Cardiac septum (tissue), 1 donor: Measurements from ENCODE around the gene PAM16. TPM values are rescaled to one million over a fixed set of nuclear protein-coding genes. Genes with fewer than 3 reads are reported as not detected.

Experiments used
- DNase-seq: peaks from one replicate; pipeline ENCODE4 v3.0.0-alpha.2; 2020; ENCODE audit warnings: low spot score
- intact Hi-C: fragments of 100-400 bp; cut with DNase I; formaldehyde crosslinking; loops from one replicate; pipeline ENCODE4 v1.14.0; 2022
- total RNA-seq: library from RNA; stranded (reverse); fragmentation: NEBNext Ultra II Directional; extraction: Animal tissue kit (Norgen Biotek cat#: 25700); gene quantifications from one replicate; pipeline ENCODE4 v1.2.1, GENCODE V29; 2021
- donor health status: DM: no; HTN: no; CAD: no.

PAM16 gene
- total RNA-seq, 1 donor from 2014 or later = 43.3 TPM

DNA sequence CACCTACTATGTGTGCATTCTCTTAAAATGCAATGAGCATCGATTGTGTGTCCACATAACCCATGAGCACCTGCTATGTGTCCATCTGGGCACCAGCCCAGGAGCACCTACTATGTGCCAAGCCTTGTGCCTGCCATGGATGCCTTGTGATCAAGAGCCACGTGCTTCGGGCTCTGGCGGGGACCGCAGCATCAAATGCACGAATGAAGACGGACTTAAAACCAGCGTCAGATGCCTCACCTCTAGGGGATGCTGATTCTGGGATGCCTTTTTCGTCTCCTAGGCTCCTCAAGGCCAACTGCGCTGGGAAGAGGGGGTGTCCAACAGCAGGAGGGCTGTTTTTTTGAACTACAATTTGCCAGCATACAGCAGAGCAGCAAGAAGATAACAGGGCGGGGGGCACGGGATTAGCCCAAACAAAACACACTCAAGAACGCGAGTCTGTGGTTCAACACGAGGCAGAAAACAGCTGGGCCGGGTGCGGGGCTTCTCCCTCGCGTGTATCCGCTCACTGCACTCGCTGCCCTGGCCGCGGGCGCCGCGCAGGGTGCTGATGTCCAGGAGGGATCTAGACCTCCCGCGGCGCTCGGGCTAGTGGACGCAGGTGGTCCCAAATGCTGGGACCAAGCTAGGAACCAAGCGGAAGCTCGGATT lies 36.5 kb downstream of the PAM16 start:
- intact Hi-C loops = loop anchor here (2.0 kb wide), 1 partner anchor 14 kb away; no protein-coding TSS in a partner anchor
- no peak for DNase-seq

DNA sequence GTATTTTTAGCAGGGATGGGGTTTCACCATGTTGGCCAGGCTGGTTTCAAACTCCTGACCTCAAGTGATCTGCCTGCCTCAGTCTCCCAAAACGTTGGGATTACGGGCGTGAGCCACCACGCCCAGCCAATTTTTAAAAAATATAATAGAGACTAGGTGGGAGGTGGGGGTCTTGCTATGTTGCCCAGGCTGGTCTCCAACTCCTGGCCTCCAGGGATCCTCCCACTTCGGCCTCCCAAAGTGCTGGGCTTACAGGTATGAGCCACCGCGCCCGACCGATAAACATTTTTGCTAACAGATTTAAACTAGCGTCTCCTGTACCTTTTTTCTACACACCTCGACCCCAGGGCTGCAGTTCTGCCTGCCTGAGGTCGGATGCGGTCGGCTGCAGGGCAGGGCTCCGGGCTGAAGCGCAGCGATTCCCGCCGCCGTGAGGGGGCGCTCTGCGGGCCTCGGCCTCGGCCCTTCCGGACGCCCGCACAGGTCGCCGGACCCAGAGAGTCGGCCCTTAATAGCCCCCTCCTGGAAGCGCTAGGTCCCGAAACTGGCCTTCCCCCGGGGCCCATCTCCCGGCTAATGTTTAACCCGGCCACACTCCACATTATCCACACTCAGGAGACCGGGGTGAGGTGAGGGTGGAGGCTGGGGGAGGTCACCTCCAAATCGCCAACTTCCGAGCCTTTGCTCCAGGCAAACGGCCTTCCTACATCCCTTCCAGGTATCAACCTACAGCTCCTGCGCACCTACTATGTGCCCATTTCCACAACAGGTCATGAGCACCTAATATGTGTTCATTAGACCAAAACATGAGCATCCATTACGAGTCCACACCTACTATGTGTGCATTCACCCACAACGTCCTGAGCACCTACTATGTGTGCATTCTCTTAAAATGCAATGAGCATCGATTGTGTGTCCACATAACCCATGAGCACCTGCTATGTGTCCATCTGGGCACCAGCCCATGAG lies 37.3 kb downstream of the PAM16 start:
- intact Hi-C loops = loop anchor here (2.0 kb wide), 1 partner anchor 15 kb away; no protein-coding TSS in a partner anchor
- DNase-seq = no peak

DNA sequence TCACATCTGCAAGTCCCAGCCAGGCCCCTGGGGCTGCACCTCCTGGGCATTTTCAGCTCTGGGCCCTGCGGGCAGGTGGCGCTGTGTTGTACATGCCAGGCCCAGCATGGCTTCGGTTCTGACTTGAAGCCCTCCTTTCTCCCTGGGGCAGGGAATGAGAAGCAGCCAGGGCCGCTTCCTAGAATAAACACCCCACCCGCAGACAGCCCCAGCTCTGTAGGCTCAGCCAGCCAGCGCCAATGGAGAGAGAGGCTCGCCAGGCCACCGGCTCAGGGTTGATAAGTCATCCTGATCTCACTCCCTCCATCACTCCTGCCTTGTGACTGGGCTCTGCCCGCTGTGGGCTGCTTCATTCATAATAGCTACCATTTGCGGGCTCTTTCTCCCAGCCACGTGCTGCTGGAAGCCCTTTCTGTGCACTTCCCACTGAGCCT lies 41.3 kb downstream of the PAM16 start:
- intact Hi-C loops = no loop called here

DNA sequence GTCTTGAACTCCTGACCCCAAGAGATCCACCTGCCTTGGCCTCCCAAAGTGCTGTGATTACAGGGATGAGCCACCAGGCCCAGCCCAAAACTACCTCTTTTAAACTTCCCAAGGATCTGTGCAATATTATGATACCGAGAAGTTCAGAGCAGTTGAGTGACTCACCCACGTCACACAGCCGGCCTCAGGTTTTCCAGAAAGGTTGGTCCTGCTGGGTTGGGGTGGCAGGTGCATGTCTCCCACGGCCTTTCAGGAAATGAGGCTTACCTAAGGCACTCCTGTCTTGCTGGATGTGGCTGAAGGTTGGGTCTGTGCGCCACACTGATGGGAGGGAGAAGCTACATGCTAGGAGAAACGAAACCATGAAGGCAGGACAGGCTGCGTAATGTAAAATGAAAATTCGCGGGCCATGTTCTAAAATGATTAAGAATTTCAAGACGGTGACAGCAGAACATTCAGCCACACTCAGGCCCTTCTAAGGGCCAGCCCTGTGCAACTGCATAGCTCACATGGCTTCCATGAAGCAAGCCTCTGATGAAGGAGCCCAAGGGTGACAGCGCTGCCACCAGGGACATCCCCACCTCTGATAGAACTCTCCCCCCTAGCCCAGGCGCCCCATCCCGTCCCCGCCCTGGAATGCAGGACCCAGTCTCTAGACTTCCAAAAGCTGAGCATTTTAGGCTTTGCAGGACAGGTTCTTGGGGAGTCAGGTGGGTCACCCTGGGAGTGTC lies 41.9 kb downstream of the PAM16 start:
- intact Hi-C loops = no loop called here
- no peak for DNase-seq

More for the DNA sequence above, 41.3 kb downstream of the PAM16 start:
- peak; percentile 88 for DNase-seq

DNA sequence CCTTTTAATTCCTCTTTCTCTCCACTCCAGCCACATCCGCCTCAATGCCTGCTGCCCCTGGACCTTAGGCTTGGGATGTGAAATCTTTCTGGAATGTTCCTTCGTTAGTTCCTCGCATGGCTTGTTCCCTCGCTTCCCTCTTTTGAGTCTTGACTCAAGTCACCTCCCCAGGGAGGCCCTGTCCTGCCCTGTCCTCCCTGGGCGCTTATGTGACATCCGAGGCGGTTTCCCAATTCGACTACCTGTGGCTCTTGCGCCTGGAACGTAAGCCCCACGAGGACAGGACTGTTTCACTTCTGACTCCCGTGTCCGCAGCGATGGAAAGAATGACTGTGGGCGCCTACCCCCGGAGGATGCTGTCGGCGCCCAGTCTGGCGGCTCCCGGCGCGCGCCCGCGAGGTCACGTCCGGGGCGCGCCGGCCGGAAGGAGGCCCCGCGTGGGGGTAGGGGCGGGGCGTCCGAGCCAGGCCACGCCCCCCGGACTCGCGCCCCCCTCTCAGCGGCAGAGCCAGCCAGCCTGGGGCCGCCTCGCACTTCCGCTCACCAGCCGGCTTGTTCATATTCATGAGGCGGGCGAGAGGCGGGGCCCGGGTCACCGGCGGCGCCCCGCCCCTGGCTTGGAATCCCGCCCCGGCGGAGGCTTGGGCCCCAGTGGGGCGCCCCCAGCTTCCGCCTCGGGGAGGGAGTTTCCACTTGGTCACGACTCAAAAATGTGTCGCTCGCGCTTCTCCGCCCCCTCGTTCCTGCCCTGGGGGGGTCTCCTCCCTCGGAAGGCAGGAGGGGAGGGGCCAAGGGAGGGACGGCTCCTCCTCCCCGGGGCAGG lies 43.7 kb downstream of the PAM16 start:
- intact Hi-C loops = no loop called here

DNA sequence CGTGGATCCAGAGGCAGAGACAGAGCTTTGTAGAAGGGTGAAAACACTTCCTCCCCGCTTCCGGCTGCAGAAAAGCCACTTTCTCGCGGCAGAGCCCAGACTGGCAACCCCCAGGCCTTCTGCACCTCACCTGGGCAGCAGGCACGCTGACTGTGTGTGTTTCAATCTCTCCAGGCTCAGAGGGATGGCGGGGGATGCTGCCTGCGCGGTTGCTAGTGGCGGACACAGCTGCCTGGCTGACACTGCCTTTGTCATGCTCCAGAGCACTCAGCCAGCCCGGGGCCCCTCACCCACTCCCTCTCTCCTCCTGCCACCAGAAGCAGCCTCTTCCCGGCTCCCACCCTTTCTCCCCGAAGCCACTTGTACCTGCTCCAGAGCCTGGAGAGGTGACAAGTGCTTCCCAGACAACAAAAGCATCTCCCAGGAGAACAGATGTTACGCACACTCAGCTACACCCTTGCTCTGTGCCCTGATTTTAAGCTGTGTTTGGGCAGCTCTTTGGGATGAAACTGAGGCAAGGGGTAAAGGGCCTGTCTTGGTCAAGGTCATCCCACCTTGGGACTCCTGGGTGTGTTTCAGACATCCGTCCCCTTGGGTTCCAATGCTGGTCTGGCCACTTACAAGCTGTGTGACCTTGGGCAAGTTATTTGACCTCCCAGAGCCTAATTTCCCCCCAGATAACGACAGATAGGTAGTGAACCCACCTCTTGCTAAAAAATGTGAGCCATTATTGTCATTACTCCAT lies 44.5 kb downstream of the PAM16 start:
- intact Hi-C loops = no loop called here
- no peak for DNase-seq

More for the DNA sequence above, 43.7 kb downstream of the PAM16 start:
- DNase-seq = peak; percentile 97

DNA sequence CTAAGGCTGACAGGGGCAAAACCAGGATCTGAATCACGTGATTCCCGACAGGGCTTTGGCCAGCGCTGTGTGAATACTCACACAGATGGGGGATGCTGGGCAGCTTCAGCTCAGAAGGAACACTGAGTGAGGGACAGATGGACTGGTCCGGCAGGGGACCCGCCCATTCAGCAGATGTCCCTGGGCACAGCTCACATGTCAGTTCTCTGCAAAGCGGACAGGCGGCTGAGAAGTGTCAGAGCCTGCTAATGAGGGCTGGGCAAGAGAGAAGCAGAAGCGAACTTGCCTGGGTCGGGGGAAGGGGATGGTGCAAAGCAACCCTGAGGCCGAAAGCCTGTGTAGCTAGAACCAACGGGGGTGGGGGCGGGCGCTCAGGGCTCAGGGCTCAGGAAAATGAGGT lies 47.1 kb downstream of the PAM16 start:
- intact Hi-C loops = no loop called here
- DNase-seq = no peak

GRCh38 chr16:4301968-4302367 lies 49.2 kb downstream of the PAM16 start:
- intact Hi-C loops = no loop called here
- DNase-seq = no peak

DNA sequence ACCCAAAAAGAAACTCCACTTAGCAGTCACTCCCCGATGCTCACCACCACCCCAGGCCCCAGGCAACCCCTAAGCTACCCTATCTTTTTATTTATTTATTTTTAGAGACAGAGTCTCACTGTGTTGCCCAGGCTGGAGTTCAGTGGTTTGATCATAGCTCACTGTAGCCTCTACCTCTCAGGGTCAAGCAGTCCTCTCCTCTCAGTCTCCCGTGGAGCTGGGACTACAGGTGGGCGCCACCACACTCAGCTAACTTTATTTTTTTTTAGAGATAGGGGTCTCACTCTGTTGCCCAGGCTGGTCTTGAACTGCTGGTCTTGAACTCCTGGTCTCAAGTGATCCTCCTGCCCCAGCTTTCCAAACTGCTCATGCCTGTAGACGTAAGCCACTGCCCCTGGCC lies 49.9 kb downstream of the PAM16 start:
- intact Hi-C loops = no loop called here

GRCh38 chr16:4298761-4299522 lies 52.2 kb downstream of the PAM16 start:
- intact Hi-C loops = no loop called here
- DNase-seq = peak; percentile 89

More for the DNA sequence above, 49.9 kb downstream of the PAM16 start:
- no peak for DNase-seq

GRCh38 chr16:4297480-4297879 lies 53.6 kb downstream of the PAM16 start:
- DNase-seq = no peak
- intact Hi-C loops = no loop called here

- DNase-seq = no peak
- intact Hi-C loops = no loop called here
Measured at GRCh38 chr16:4295581-4295980, 55.5 kb downstream of the PAM16 start.

DNA sequence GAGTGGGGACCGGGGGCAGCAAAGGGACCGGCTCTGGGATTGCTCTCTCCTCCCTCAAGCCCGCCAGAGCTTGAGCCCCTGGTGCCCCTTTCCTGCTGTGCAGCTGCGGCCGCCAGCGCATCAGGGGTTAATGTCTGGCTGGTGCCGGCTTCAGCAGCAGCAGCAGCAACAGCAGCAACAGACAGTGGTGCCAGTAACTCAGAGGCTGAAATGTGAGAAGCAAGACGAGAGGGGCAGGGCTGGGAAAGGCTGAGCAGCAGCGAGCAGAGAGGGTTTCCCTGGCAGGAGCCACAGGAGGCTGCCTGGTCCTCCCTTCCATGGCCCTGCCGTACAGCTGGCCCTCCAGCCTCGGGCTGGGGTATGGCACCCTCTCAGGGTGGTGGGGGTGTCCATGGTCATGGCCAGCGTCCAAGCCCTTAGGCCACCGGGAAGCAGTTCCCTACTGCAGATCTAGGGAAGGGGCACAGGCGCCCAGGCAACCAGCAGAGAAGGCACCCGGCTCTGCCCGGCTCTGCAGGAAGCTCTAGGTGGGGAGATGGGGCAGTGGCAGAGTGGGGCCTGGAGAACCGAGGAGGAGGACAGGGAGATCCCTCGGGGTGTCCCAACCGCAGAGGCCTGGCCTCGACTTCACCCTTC lies 57.2 kb downstream of the PAM16 start:
- intact Hi-C loops = no loop called here
- peak; percentile 78 for DNase-seq

- DNase-seq = no peak
- intact Hi-C loops = no loop called here
Measured at GRCh38 chr16:4293181-4293716, 57.9 kb downstream of the PAM16 start.

GRCh38 chr16:4291699-4292098 lies 59.4 kb downstream of the PAM16 start:
- intact Hi-C loops = no loop called here
- DNase-seq = no peak
